HG02973 (cell line): Measurements from ENCODE around the gene LRP6.

Experiments used
- ATAC-seq: cut with Tn5 transposase; IDR thresholded peaks from one replicate; pipeline ENCODE4 v1.9.1; 2021; ENCODE audit warnings: moderate library complexity; ENCODE audit not compliant: unreplicated experiment

LRP6 gene

DNA sequence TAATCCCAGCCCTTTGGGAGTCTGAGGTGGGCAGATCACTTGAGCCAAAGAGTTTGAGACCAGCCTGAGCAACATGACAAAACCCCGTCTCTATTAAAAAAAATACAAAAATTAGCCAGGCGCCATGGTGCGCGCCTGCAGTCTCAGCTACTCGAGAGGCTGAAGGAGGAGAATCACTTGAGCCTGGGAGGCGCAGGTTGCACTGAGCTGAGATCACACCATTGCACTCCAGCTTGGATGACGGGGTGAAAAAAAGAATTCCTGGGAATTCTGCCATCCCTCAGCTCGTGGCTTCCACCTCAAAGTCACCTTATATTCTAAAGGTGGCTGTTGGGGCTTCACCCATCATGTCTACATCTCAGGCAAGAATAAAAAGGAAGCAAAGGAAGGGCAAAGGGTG is 183.2 kb downstream of the LRP6 start:
- ATAC-seq = no peak

DNA sequence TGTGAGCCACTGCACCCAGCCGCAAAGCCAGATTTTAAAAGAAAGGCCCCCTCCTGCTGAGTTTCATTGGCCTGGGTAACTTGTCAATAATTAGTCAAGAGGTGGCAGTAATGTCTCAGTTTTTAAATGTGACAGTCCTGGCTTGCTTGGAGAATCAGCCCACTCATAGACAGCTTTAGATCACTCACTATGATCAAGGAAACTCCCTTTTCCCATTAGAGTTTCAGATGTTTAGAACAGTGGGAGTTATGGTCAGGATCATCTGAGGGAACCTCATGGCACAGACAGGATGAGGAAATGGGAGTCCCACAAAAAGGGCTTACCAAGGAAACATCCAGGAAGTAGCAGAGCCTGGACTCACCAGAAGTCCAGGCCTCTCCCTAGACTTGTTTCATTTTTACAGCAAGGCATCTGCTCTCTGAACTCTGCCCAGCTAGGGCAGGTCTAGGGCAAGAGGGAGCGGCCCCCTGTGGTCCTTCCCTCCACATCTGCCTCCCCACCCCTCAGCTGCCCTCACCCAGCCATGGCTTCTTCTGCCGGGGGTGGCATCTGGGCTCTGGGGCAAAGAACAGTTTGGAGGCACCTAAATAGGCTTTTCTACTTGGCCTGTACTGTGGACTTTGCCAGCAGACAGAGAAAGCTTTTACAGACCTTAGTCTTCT is 184.9 kb downstream of the LRP6 start:
- no peak for ATAC-seq

DNA sequence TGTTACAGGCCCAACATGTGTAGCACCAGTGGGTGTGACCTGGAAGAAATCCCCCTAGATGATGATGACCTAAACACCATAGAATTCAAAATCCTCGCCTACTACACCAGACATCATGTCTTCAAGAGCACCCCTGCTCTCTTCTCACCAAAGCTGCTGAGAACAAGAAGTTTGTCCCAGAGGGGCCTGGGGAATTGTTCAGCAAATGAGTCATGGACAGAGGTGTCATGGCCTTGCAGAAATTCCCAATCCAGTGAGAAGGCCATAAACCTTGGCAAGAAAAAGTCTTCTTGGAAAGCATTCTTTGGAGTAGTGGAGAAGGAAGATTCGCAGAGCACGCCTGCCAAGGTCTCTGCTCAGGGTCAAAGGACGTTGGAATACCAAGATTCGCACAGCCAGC is 187.6 kb downstream of the LRP6 start:
- no peak for ATAC-seq

DNA sequence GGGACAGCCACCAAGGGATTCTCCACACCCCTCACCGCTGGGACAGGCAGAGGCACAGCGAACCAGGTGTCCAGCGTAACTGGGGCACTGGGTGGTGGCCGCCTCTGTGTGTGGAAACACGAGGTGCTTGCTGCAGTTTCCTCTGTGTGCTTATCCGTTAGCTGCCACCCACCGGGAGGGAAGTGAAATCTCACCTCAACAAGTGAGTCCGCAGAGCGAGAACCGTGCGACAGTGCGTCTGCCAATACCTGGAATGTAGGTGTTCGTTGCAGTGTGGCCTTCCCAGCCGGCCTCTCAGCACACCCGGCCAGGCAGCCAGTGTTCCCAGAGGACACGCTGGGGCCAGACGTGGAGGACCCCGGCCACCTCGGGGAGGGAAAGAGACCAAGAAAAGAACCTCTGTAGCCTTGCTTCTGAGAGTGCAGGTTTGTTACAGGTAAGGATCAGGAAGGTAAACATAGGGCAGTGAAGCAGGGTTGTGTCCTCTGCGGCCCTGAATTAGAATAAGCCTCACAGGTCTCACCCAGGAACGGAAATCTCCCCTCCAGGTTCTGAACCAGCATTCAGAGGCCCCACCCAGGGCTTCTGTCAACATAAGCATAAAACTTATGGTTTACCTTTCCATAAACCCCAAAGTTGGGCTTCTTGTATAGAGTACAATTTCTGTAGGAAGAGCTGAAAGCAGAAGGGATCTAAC is 194.6 kb downstream of the LRP6 start:
- ATAC-seq = peak; percentile 65

DNA sequence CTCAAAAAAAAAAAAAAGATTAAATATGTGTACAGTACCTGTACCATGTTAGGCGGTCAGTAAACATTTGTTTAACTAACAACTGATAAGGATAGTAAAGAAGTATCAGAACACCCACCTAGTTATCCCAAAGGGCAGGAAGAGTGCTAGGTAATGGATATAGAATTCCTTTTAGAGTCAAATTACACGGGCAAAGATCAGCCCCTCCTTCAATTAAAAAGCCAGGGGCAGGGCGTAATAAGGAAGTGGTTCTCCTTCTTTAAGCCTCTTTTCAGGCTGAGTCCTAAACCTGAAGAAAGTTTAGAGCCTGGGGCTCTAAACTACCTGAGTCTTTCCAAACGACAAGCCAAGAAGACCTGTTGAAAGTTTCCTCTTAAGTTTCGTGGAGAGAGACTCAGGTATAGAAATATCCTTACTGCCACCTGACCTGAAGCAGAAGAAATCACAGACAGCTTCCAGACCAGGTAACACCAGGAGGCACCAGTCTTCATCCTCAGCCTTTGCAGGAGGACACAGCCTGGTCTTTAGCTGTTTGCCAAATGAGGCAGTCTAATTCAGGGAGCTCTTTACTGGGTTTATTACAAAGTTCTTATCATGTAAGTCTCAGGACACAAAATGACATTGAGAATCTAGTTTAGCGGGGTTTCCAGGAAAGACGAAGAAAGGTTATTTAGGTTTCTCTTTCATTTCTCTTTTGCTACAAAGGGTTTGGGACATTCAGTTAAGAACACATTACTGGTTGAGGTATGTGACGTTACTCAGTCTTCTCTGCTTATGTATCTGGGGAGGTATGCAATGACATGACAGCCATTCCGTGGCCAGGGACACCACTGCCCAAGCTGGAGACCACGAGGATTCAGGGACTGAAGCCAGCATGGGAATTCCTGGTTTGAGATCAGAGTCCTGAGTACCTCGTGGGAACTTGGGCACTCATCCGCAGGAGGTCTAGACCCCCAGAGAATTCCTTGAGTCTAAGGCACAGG is 195.9 kb downstream of the LRP6 start, which contains the start of gene BCL2L14:
TSS of gene BCL2L14 (plus strand) at position 266 of the 983 bp plus-strand sequence. CDS start 8,367 bp downstream, outside the sequence.
- ATAC-seq = peak; percentile 61

DNA sequence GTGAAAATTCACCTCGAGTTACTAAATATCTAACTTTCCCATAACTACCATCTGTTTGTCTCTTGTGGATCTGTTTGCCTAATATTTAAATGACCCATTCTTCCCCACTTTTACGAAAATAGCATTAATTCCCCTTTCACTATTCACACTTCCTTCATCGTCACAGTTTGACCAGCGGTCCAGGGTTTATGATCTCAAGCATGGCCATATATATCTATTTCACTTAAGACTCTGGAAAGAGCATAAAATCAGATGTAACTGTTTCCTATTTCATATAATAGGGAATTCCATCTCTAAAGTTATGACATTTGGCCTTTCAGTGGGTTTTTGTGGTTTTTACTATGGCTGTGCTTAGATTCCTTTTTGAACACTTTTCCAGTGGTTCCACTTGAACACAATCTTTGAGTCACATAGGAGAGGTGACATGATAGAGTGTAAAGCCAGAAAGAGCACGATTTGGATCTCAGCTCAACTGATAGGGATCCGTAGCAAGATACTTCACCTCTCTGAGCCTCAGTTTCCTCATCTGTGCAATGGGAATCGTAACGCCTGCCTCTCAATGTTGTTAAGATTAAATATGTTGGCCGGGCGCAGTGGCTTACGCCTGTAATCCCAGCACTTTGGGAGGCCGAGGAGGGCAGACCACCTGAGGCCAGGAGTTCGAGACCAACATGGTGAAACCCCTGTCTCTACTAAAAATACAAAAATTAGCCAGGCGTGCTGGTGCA is 196.9 kb downstream of the LRP6 start:
- no peak for ATAC-seq

DNA sequence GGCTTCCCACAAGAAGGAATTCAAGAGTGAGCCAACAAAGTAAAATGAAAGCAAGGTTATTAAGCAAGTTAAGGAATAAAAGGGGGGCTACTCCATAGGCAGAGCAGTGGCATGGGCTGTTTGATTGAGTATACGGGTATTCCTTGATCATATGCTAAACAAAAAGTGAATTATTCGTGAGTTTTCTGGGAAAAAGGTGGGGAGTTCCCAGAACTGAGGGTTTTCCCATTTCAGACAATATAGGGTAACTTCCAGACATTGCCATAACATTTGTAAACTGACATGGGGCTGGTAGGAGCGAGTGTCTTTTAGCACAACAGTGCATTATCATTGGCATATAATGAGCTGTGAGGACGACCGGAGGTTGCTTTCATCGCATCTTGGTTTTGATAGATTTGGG is 198.1 kb downstream of the LRP6 start:
- ATAC-seq = no peak
